Upper lobe of left lung (tissue), 4 donors: ENCODE results near the gene ACSBG1.

Source experiments
- CTCF ChIP-seq, 6 experiments: fragments of 450-650 bp in 4 of 6; fragments of 200-600 bp in 2 of 6; sonication (generic) in 2 of 6; IDR thresholded peaks; one replicate each; pipeline ENCODE4 v1.5.1; 2016 to 2019; ENCODE audit warnings: antibody characterized with exemption in 6 of 6
- EP300 ChIP-seq, 4 donors: sonication (generic); formaldehyde crosslinking; IDR thresholded peaks; one replicate each; pipeline ENCODE4 v1.5.1; 2017; ENCODE audit warnings: antibody characterized with exemption in 4 of 4, control low read depth in 2 of 4
- POLR2A ChIP-seq, 4 donors: fragments of 450-650 bp; IDR thresholded peaks; one replicate each; pipeline ENCODE4 v1.5.1; 2016 to 2017; ENCODE audit warnings: antibody characterized with exemption in 4 of 4, mild to moderate bottlenecking in 2 of 4

- no peak for TF ChIP-seq CTCF (IDR thresholded peaks at IDR 0.05)
- TF ChIP-seq EP300 (IDR thresholded peaks at IDR 0.05) = no peak
- no peak for TF ChIP-seq POLR2A (IDR thresholded peaks at IDR 0.05)
Observed at GRCh38 chr15:78282324-78282723, 48.0 kb upstream of the ACSBG1 start.
